GM12864 (cell line): Measurements from ENCODE around the gene TTC33.
"Not testable (repeated sequence)": the region's sequence is repeated elsewhere in the genome, so short reads cannot be mapped to it uniquely, and the experiment has no call there.

Source experiments
- DNase-seq: peaks from one replicate; pipeline ENCODE4 v3.0.0-alpha.2; 2011; ENCODE audit warnings: low read depth
- H3K4me3 ChIP-seq: 2 replicates; pipeline ENCODE4 v1.5.1; 2011; ENCODE audit warnings: mild to moderate bottlenecking, low read depth, low read length, control low read depth
- TF ChIP-seq, protein P1 (sequence below): IDR thresholded peaks from 2 replicates; pipeline ENCODE4 v1.5.1; 2011; ENCODE audit warnings: low read depth, mild to moderate bottlenecking, moderate library complexity, low read length, control low read depth, inconsistent platforms; ENCODE audit errors: missing control alignments

TTC33 gene

DNA sequence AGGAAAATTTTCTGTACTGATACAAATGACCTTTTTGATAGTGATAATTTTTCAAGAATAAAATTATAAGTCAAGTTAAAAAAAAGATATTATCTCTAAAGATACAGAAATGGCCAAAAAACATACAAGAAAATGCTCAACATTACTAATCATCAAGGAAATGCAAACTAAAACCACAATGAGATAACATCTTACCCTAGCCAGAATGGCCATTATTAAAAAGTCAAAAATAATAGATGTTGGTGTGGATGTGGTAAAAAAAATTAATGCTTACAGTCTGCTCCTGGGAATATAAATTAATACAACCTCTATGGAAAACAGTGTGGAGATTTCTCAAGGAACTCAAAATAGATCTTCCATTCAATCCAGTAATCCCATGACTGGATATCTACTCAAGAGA is 99.0 kb downstream of the TTC33 start:
- TF ChIP-seq, protein P1, sequence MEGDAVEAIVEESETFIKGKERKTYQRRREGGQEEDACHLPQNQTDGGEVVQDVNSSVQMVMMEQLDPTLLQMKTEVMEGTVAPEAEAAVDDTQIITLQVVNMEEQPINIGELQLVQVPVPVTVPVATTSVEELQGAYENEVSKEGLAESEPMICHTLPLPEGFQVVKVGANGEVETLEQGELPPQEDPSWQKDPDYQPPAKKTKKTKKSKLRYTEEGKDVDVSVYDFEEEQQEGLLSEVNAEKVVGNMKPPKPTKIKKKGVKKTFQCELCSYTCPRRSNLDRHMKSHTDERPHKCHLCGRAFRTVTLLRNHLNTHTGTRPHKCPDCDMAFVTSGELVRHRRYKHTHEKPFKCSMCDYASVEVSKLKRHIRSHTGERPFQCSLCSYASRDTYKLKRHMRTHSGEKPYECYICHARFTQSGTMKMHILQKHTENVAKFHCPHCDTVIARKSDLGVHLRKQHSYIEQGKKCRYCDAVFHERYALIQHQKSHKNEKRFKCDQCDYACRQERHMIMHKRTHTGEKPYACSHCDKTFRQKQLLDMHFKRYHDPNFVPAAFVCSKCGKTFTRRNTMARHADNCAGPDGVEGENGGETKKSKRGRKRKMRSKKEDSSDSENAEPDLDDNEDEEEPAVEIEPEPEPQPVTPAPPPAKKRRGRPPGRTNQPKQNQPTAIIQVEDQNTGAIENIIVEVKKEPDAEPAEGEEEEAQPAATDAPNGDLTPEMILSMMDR, result no peak
- H3K4me3 ChIP-seq, result no peak overlapping the region
- DNase-seq, result no peak

DNA sequence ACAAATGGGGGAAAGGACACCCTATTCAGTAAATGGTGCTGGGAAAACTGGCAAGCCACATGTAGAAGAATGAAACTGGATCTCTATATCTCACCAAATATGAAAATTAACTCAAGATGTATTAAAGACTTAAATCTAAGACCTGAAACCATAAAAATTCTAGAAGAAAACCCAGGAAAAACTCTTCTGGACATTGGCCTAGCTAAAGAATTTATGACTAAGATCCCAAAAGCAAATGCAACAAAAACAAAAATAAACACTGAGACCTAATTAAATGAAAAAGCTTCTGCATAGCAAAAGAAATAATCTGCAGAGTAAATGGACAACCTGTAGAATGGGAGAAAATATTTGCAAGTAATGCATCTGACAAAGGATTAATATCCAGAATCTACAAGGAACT is 99.7 kb downstream of the TTC33 start:
- not testable (repeated sequence) for DNase-seq, H3K4me3 ChIP-seq

DNA sequence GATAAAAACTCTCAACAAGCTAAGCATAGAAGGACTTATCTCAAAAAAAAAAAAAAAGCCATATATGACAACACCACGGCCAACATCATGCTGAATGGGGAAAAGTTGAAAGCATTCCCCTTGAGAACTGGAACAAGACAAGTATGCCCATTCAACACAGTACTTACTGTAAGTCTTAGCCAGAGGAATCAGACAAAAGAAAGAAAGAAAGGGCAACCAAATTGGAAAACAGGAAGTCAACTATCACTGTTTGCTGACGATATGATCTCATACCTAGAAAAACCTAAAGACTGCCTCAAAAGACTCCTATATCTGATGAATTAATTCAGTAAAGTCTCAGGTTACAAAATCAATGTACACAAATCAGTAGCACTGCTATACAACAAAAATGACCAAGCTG is 100.6 kb downstream of the TTC33 start:
- no peak for DNase-seq
- TF ChIP-seq, protein P1, result no peak

DNA sequence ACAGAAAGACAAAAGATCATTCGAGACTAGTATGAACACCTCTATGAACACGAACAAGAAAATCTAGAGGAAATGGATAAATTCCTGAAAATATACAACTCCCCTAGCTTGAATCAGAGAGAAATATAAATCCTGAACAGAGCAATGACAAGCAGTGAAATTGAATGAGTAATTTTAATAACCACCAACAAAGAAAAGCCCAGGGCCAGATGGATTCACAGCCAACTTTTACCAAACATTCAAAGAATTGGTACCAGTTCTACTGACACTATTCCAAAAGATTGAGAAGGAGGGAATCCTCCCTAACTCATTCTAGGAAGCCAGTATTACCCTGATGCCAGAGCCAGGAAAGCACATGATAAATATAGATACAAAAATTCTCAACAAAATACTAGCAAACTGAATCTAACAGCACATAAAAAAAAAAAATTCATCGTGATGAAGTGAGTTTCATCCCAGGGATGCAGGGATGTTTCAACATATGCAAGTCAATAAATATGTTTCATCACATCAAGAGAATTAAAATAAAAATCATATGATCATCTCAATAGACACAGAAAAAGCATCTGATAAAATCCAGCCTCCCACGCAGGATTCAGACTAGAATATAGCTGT is 101.3 kb downstream of the TTC33 start:
- TF ChIP-seq, protein P1, result no peak
- DNase-seq, result no peak
- H3K4me3 ChIP-seq, result no peak overlapping the region

More for the DNA sequence above, 100.6 kb downstream of the TTC33 start:
- no peak overlapping the region for H3K4me3 ChIP-seq

DNA sequence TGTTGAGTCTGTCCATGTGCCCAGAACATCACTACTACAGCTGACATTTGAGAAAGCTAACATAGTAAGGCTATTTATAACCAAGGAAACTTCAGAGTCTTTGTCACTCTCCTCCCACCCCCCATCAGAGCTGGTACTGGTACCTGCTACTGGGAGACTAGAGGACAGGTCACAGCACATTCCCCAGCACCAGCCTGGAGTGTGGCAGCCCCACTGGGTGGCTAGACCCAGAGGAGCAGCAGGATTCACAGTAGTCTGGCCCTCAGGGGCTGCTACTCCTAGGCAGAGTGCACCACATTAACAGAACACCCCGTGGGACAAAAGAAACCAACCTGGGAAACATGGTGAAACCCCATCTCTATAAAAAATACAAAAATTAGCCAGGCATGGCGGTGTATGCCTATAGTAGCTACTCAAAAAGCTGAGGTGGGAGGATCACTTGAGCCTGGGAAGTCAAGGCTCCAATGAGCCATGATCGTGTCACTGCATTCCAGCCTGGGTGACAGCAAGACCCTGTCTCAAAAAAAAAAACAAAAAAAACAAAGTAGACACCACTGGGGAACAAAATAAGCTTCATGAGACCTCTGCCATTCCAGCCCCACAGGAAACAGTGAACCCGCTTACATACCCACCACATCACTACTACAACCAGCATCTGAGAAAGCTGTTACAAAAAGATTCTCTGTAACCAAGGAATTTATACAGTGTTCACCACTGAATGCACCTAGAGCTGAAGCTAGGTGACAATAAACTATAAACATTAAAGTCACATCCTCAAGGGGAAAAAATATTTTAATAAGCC is 102.3 kb downstream of the TTC33 start:
- TF ChIP-seq, protein P1, result no peak
- no peak for DNase-seq
- H3K4me3 ChIP-seq, result no peak overlapping the region

DNA sequence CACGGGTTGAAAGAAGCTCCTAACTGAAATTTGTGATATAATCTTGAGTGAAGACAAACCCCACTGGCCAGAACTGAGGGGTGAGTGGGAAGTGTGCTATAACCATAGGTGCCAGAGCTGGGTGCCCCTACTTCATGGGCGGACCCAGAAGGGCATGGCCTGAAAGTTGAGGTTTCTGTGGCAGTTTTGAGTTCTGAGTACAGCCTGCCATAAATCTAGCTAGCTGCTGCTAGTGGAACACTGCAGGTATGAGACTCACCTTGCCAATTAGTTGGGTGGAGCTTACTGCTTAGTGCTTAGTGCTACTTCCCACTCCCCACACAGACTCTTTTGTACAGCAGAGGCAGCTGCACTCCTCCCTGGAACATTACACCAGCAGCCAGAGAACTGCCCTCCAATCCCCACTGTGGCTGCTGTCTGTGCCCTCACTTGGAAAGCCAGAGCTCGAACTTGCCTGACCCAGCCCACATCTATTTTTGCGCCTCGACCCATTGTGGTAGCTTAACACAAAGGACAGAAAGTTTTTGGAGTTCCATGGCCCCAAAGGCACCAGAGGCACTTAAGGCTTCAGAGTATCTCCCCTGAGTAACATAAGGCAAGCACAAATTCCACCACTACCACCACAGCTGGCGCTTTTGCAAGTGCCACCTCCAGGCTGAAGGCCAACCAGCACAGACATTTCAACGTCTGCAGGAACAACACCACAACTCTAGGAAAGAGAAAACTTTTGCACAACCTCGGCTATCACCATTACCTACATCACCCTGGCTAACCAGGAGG is 103.1 kb downstream of the TTC33 start:
- TF ChIP-seq, protein P1, result no peak
- no peak for DNase-seq
- H3K4me3 ChIP-seq, result no peak overlapping the region

DNA sequence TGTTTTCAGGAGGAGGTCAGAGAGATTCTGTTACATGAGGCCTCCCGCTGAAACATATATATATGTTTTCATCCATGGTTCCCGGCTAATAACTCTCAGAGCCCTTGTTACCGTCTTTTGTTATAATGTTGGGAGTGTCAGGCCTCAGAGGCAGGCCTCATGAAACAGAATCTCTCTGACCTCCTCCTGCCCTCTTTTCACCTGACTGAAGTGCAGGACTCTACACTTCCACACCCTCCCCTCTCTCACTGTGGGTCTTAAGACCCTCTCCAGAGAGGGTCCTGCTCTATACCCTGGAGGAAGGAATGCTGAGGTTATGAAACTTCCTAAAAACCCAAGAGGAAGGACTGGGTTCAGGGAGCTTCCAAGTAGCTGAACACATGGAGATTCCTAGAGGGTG is 104.6 kb downstream of the TTC33 start:
- TF ChIP-seq, protein P1, result no peak
- no peak for DNase-seq

More for the DNA sequence above, 104.6 kb downstream of the TTC33 start:
- no peak overlapping the region for H3K4me3 ChIP-seq
